Measurements from ENCODE around the gene EME2.

GRCh38 chr16:1777375-1778199 lies 5.0 kb downstream of the EME2 start:
- TF ChIP-seq CTCF (conservative IDR thresholded peaks at IDR 0.05; ENCODE audit: low read depth, low read length), result no peak
- no peak for TF ChIP-seq EZH2 (IDR thresholded peaks at IDR 0.05; ENCODE audit: borderline replicate concordance, low read depth, low read length, poor library complexity, severe bottlenecking)

Measured in A673 (cell line).